GM19035 (cell line): ENCODE measurements around the gene NFYA.
A peak's percentile ranks its signal among the peaks of the same experiment; 100 is the strongest.

Source experiments
- ATAC-seq: cut with Tn5 transposase; IDR thresholded peaks from one replicate; pipeline ENCODE4 v1.9.1; 2021; ENCODE audit not compliant: unreplicated experiment

Gene NFYA

DNA sequence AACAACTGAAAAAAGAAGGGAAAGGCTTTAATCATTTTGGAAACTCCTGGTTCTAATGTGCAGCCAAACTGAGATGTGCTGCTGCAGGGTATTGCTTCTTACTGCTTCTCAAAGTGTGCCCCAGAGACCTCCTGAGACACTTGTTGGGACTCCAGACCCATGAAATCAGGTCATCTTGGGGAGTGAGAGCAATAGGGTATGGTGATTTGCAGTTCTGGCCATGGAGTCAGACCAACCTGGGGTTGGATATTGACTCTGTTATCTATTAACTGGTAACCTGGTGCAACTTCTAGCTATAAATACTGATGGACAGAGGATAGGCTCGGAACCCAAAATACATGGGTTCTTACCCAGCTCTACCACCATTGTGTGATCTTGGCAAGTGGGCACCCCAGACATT, 26.7 kb upstream of the NFYA start:
- ATAC-seq: no peak

DNA sequence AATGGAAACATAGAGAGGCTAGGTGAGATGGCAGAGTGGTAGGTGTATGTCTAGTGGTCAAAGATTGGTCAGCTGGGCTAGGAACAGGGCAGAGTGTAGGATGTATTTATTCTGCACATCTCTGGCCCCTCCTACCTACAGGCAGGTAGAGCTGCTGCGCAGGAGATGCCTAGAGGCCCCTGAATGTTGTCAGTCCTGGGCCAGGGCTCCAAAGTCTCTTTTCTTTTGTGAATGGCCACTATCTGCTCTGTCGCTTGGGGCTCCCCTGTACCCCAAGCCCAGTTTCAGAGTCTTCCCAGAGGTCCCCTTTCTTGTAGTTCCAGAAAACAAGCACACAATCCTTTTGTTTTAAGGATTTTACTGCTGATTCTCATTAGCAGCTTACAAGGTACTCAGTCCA, 25.5 kb upstream of the NFYA start:
- ATAC-seq: no peak

DNA sequence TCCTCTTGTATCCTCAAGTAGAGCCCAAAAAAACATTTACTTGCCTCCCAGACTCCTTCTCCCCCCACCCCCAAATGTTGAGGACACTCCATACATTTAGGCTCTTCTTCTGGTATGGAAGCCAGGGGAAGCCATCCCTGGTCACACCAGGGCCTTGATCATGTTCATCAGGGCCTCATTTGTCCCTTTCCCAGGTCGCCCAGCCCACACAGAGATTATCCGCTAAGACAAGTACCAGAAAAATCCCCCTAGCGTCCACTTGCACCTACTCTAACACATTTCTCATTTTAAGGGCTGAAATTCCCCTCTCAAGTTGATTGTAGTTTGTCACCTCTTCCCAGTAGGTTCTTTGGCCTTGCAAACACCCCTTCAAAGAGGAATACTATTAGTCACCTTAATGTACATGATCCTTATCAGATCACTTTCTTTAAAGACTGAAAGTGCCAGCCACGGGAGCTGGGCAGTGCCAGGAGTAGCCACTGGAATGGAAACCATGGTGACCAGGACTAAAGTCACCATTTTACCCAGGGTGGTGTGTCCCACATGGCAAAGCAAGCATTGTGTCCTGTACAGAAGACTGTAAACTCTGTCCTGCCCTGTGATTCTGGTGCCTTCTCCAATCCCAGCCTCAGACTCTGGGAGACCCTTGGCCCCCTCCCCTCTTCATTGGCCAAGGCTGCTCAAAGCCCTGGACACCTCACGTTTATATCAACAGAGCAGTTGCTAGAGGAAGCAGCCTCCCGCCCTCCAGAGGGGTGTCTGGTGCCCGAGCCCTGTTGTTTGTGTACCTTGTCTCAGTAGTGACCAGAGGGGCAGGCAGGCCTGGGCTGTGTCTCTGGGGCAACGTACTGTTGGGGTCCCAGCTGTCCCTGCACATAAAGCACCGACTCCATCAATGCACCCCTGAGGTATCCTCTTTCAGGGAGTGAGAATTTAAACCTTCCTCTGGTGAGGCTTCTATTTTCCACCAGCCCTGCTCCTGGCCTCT, 24.7 kb upstream of the NFYA start:
- ATAC-seq: no peak

DNA sequence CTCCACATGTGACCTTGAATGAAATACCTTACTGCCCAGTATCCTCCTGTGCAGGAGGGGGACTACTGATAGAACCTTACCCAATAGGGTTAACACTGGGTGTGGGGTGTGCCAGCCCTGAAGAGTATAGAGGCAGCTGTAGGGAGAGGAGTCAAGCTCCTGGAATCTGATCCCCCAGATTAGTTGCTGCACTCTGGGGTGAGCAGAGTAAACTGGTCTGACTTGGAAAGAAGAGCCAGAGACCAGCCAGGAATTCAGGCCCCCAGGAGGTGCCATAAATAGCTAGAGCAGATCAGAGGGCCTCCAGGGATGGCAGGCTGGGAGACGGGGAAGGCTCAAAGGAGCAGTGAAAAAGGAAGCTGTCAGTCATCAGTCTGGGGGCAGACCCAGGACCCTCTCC, 23.3 kb upstream of the NFYA start:
- ATAC-seq: no peak

DNA sequence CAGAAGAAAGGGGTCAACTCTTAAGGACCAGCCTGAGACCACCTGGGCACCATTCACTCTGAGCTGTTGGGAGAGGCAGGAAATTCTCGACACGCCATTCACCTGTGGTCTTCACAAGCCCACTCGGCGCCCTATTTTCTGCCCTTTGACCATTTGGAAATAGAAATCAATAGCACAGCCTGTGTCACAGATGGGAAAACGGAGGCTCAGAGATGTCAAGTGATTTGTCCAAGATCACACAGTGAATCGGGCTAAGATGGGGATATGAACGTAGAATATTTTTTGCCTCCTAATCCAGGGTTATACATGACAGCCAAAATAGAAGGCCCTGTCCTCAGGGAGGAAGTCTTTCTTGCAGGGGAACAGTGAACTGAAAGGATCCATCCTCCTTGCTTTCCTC, 22.8 kb upstream of the NFYA start:
- ATAC-seq: no peak

DNA sequence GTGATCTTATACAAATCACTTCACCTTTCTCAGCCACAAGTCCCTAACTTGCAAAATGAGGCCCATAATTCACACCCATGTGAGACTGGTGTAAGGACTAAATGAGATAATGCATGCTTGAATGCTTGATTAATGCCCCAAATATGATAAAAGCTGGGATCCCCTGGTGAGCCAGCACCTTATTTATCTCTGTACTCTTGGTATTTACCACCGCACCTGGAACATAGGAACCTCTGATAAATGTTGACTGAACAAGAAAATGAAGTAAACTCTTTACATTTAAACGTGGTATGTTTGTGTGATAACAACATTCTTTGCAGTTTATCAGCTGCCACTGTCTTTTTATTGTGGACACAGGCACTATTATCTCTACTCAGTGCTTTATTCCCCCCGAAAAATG, 22.2 kb upstream of the NFYA start:
- ATAC-seq: no peak

DNA sequence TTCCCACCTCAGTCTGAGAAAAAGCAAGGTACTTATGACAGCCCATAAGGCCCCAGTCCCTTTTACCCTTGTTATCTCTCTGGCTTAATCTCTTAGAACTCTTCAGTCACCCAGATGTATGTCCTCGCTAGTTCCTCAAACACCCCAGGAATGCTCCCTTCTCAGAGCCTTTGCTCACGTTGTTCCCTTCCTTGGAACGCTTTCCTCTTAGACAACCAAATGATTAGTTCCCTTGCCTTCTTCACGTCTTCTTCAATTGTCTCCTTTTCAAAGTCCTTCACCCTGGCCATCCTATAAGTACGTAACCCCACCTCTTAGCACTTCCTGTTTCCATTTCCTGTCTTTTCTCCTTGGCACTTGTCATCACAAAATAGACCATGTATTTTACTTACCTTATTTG, 20.9 kb upstream of the NFYA start:
- ATAC-seq: no peak

DNA sequence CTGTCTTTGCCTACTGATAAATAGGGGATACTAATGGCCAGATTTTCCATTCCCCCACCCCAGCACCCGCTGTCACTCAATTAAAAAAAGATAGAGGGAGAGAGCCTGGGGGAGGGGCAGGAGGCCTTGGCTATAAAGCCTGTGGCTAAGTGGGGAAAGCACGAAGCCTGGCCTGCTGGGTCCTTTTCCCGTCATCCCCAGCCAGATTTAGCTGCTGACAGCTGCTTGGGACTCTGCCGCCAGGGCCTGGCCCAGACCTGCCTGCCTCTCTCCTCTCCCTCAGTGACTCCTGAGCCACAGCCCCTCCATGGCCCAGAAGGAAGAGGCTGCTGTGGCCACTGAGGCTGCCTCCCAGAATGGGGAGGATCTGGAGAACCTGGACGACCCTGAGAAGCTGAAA, 19.7 kb upstream of the NFYA start, which contains the start of gene APOBEC2:
APOBEC2 (plus strand) TSS at position 162 of the 400 bp plus-strand sequence; CDS start at position 308, 146 bp downstream.
- no peak for ATAC-seq

DNA sequence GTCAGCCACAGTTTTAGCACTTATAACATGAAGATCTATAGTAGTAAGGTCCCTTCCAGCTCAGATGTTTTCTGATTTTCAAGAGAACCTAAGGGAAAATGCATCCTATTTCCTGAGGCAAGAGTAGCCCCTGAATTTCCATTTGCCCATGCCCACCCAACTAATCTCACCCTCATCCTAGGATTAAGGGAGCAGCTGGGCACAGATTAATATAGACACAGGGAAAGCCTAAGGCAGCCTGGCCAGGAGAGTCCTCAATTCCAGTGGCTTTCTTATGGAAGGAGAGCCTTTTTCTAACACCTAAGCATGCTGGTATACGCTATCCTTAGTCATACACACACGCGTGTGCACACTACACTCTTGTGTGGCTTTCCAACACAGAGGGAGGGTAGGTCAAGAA, 18.3 kb upstream of the NFYA start:
- no peak for ATAC-seq

DNA sequence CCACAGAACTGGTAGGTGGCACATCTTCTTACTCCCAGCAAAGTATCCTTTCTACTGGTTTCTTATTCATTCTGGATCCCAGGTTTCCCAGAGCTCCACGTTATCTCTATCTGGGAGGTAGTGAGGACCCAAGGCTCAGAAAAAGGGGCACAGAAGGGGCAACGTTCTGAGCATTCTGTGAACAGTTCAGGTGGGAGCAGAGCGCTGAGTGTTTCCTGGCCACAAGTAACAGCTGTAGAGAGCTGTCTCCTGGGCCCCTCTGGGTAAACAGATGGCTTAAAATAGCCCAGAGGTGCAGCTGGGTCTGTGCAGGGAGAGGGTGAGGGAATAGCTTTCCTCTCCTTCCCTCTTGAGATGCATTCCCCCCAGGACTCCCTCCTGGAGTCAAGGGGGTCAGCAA, 17.6 kb upstream of the NFYA start:
- no peak for ATAC-seq

DNA sequence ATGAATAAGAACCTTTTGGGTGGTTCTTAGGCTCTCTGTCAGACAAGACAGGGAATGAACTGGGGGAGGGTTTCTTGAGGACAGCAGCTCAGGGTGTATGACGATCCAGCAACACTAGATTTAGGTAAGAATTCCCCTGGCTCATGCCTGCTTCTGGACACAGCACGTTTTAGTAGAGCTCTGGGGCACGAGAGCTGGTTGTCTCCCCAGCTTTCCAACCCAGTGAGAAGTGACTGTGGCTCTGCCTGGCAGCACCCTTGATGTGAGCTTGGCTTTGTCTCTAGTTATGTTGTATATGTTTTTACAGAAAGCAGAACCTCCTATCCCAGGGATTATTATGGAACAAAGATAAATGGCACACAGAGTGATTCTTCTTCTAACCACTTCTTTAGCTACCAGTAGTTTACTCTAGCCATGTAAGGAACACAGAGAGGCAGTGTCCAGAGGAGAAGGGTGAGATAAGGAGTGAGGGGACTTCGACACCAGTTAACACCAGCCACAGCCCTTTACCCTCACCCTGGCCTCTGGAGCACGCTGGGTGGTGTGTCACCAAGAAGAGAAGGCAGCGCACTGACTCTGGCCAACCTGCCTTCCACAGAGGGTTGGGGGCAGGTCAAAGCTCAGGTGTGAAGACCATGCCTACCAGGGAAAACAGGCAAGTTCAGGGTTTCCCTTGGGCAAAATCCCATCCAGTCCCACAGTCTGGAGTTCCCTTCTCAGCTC, 15.8 kb upstream of the NFYA start:
- ATAC-seq: no peak

DNA sequence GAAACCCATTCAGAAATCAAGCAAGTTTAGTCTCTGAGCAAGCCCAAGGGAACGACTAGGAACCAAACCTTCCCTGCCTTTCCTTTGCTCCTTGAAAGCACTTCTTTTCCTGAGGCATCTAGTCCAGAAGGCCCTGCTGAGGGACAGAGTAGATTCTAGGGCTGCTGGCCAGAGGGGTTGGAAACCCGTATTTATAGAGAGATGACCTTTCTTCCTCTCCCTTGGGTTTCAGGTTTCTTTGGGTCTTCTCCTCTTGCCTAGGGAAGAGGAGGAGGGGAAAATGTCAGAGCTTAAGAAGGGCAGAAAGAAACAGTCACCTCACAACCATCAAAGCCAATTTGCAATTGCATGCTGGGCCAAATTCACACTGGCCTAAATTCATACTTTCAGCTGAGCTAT, 14.0 kb upstream of the NFYA start:
- ATAC-seq: no peak

DNA sequence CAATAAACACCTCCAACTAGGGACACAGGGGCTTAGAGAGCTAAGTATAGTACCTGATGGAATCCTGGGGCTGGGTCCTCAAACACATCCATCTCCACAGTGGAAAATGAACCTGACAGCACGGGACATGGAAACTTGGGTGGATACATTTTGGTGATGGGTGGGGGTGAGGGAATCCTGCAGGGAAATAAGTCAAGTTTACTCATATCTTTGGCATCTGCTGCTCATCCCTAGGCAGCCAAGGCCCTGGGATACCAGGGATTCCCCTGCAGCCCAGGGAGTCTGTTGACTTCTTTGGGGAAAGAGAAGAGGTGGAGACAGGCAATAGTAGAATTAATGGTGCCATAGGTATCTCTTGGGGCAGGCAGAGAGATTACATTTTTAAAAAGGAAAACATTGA, 13.2 kb upstream of the NFYA start:
- no peak for ATAC-seq

DNA sequence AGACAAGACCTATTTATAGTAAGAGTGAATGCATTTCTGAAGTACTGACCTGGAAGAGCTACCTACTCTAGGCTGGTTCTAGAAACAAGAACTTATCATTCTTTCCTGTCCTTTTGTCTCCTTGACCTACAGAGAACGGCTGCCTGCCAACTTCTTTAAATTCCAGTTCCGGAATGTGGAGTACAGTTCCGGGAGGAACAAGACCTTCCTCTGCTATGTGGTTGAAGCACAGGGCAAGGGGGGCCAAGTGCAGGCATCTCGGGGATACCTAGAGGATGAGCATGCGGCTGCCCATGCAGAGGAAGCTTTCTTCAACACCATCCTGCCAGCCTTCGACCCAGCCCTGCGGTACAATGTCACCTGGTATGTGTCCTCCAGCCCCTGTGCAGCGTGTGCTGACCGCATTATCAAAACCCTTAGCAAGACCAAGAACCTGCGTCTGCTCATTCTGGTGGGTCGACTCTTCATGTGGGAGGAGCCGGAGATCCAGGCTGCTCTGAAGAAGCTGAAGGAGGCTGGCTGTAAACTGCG, 11.5 kb upstream of the NFYA start:
- ATAC-seq: no peak

DNA sequence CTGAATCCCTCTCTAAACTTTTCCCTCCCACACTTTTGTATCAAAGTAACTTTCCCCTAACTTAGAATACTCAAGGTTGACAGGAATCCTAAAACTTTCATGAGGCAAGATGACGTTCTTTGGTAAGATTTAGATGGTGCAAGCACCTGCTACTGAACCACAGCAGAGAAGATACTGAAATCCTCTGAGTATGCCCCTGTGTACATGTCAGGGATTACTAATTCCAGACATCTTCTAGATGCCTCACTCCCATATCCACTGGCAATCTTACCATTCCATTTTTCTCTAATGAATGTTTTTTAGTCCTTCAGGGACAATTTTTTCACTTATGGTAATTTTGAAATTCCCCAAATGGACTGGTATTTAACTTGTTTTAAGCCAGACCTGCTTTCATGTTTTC, 10.7 kb upstream of the NFYA start:
- no peak for ATAC-seq

DNA sequence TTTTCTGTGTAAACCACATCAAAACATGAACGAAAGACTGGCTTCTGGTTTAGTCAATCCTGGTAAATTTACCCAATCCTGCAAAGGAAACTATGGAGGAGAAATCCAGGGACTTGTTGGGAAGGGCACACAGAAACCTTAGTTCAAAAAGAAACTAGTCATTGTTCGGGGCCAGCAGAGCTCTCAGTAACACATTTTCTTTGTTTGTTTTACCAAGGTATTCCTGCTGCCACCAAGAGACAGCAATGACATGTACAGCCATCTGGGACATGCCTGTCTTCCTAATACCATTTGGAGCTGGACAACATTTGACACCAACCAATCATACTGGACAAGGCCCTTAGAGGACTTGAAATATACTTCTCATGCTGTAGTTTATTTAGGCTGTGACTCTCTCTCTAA, 8.9 kb upstream of the NFYA start:
- ATAC-seq: no peak

DNA sequence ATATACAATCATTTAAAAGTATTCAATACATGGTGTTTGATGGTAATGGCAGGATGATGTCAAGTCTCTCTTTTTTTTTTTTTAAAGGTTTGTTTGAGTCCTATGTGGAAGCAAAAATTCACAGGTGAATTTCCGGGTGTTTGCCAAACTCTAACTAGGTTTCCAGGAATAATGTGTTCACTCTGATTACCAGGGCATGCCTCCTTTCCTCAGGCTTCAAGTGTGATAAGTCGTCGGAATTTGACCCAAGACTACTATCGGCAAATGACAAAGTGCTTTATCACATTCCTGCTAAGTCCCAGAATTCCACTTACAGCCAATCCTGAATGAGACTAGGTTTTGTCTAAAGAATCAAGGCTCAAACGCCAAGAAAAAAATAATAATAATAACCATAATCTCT, 7.9 kb upstream of the NFYA start:
- ATAC-seq: no peak

DNA sequence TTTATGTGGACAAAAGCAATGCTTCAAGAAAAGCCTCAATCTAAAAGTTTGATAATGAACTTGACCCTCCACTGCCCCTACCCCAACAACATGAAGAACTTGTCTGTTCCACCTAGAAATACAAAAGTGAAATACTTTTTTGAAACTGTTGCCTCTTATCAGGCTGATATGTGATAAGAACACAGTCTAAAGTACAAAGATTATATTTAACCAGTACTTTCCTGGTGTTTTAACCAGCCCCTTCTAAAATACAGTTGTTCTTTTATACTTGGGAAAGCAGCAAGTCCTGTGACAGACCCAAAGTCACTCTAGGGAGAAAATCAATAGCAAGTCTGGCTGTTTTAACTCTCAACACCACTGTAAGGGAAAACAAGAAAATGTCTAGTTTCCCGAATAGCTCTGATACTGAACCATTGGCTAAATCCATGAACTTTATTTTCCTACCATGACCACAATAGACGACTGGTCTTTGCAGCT, 7.2 kb upstream of the NFYA start:
- no peak for ATAC-seq

DNA sequence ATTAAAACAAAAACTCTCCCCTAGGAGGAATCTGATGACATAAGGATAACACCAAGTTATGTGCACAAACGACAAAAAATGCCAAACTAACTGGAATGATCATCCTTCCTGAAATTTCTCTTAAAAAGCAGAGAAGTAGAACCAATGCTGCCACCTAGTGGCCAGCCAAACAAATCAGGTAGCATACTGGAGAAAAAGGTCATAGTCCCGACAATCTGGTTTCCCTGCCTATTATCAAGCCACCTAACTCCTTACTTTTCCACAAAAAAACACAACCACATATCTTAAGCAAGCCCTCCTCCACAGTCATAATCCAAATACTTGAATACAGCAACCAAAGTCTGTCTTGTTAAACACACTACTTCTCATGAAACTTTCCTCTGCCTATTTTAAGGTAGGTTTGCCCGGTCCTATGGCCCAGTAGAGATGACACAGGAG, 5.9 kb upstream of the NFYA start:
- ATAC-seq: no peak

DNA sequence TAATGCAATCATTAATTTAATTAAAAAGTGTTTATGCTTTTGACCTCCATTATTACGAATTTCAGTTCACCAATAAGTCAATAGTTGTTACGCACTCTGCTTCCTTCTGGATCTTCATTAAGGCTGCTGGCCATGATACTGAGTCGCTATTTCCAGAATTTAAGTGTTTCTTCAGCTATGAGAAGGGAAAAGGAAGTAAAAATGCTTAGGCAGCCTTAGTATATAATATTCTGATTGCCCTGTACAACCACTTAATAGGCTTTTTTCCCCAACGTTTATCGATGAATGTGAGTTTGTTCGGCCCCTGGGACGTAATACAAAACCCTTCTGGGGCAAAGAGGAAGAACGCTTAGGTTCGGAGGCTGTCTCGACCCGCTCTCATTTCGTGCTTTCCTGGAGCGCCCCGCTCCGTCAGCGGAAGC, 1.3 kb upstream of the NFYA start:
- peak; percentile 21 for ATAC-seq

DNA sequence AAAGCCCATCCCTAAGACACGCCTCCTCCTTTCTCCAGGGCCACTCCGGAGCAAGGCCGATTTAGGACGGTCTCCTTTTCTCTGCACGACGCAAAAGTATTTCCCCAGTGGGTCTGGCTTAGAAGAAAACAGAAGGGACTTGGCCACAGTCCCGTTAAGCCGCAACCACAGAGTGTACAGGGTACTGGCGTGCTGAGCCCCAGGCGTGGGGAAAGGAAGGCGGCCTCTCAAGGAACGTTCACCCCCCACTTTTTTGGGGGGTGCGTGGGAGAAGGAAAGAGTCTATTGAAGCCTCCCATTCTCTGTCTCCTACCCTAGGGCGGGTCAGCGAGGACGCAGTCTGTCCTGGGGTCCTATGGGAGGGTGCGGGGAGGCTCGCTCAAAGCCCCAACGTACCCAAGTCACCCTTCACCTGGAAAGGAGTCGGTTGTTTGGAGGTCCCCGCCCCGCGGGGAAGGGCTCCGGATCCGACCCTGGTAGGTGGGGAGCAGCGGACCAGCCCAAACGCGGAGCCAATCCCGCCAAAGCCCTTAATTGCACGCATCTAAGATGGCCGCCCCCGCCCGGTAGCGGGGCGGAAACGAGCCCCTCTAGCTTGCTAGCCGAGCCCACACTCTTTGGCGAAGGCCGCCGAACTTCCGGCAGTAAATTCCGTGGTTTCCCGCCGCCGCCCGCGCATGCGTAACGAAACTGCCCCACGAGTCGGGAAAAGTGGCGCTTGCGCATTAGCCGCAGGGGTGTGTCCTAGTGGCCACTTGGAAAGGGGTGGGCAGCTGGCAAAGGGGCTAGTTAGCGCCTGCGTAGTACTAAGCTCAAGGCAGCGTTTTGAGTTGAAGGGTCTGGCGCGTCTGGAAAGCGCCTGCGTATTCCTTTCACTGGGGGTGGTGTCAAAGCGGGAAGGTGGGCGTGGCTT, 595 bp upstream of the NFYA start, which contains the start of gene OARD1:
OARD1 (minus strand) TSS at position 434 of the 913 bp plus-strand sequence. CDS start 722 bp downstream, outside the sequence.
- ATAC-seq: peak; percentile 65
